AG09319 (cell line): ENCODE results near the gene WNT5B.

Source experiments
- DNase-seq: peaks from one replicate; pipeline ENCODE4 v3.0.0-alpha.2; 2010; ENCODE audit warnings: low read depth; ENCODE audit errors: extremely low read depth
- TF ChIP-seq, protein P1 (sequence below): IDR thresholded peaks from 2 replicates; pipeline ENCODE4 v1.5.1; 2011; ENCODE audit warnings: low read depth, mild to moderate bottlenecking, inconsistent platforms, low read length, moderate library complexity

The WNT5B gene

DNA sequence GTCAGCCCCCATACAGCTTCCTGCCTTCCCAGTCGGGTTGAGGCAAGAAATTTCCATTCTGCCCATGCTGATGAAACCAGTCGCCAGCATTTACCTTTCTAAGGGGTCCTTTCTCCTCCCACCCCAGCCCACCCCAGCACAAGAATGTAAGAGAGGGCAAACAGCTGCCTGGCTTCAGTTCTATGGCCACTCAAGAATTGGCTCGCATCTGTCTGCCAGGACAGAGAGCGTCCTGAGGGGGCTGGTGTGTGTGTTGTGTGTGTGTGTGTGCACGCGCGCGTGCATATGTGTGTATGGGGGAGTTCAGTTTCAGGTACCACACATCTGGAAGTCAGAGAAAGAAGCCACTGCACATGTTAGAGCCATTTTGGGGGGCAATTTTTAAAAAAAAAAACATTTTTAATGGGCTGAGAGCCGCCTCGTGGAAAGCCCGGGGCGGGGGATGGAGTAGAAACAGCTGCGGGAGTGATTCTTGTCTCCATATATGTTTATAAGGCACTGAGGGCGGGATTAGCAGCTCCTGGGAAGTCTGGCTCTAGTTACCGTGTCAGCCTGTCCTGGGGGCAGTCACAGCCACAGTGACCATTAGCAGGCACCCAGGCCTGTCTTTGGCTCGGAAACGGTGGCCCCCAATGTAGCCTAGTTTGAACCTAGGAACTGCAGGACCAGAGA lies at the start of gene WNT5B:
TSS of gene WNT5B (plus strand) at position 566 of the 672 bp plus-strand sequence. CDS start 2,124 bp downstream, outside the sequence.
- TF ChIP-seq, protein P1, sequence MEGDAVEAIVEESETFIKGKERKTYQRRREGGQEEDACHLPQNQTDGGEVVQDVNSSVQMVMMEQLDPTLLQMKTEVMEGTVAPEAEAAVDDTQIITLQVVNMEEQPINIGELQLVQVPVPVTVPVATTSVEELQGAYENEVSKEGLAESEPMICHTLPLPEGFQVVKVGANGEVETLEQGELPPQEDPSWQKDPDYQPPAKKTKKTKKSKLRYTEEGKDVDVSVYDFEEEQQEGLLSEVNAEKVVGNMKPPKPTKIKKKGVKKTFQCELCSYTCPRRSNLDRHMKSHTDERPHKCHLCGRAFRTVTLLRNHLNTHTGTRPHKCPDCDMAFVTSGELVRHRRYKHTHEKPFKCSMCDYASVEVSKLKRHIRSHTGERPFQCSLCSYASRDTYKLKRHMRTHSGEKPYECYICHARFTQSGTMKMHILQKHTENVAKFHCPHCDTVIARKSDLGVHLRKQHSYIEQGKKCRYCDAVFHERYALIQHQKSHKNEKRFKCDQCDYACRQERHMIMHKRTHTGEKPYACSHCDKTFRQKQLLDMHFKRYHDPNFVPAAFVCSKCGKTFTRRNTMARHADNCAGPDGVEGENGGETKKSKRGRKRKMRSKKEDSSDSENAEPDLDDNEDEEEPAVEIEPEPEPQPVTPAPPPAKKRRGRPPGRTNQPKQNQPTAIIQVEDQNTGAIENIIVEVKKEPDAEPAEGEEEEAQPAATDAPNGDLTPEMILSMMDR: no peak
- no peak for DNase-seq

DNA sequence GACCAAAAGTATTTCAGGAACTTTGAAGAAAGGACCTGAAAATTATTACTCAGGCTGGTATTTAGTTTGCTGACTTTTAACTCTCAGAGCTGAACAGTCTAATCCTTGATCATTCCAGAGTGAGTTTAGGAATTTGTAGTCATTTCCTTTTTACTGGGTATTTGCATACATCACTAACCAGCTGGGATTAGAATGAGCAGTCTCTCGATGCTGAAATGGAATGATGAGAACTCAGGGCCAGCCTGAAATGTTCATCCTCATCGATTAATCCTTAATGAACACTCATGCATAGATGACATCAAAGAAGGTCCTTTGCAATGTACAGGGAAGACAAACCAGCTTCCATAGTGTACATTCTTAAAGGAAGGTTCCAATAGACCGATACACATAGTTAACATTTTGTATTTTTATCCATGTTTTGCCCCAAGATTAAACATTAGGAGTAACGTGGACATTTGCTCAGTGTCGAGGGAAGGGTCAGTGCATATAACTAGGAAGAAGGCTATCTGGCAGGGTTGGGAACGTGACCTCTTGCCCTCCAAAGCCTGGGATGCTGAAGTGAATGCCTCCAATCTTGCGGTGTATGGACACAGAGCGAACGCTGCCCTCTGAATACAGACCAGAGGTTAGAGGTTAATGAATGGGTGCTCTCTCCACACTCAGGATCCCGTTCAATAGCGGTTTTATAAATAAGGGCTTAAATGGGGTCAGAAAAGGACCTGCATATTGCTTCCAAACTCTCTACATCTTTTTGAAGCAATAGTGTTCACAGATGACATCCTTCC lies 49.2 kb upstream of the WNT5B start:
- TF ChIP-seq, protein P1: no peak
- DNase-seq: no peak

DNA sequence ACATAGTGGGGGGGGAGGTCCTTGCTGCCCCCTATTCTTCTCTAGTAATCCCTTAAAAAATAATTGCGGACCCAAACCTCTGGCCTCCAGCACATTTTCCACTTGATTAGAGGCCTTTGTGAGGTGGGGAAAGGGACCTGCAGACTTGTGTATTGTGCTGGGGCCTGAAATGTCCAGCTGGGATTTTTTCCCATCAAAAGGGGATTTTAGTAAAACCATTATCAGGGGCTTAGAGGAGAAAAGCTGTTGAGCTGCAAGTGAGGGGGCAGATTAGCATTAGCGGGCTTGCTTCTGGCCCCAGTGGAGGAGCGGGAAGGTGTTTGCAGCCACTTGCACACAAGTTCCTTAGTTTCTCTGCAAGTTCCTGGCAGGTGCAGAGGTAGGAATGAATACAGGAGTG lies 48.5 kb upstream of the WNT5B start:
- DNase-seq: no peak

DNA sequence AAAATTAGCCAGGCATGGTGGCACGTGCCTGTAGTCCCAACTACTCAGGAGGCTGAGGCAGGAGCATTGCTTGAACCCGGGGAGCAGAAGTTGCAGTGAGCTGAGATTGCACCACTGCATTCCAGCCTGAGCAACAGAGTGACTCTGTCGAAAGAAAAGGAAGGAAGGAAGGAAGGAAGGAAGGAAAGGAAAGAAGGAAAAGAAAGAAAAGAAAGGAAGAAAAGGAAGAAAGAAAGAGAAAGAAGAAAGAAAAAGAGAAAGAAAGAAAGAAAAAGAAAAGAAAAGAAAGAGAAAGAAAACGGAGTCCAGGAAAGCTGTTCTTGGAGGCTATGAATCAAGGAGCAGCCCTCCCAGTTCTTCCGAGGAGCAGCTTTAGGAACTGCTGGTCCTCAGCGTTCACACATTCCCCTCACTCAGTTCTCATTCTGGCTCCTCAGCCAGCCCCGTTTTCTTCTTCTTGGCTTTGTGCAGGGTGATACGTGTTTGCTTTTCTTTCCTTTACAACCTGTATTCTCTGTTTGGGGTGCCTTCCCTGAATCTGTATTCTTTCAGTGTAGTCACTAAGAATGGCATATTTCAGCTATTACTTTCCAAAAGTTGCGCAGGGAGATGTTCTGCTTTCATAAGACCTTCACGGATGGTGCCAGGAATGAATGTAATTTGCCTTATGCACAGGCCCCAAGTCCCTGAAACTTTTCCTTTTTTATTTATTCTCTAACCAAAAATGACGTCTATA lies 46.9 kb upstream of the WNT5B start:
- DNase-seq: no peak
- TF ChIP-seq, protein P1: no peak

More for the DNA sequence above, 48.5 kb upstream of the WNT5B start:
- TF ChIP-seq, protein P1: no peak

DNA sequence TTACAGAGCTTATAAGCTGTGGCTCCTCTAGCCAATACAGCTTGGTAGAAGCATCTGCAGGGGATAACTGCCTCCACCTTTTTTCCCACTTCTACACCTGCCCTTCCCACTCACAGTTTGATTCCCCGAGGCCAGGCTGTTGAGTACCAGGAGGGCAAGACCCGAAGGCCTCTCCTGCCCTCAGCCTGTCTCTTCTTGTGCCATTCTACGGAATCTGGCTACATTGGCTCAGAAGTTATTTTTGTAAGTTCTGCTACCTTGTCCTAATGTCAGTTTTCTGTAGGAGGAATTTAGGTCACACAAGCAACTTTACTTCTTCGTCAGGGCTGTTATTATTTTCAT lies 46.4 kb upstream of the WNT5B start:
- TF ChIP-seq, protein P1: no peak
- DNase-seq: no peak

DNA sequence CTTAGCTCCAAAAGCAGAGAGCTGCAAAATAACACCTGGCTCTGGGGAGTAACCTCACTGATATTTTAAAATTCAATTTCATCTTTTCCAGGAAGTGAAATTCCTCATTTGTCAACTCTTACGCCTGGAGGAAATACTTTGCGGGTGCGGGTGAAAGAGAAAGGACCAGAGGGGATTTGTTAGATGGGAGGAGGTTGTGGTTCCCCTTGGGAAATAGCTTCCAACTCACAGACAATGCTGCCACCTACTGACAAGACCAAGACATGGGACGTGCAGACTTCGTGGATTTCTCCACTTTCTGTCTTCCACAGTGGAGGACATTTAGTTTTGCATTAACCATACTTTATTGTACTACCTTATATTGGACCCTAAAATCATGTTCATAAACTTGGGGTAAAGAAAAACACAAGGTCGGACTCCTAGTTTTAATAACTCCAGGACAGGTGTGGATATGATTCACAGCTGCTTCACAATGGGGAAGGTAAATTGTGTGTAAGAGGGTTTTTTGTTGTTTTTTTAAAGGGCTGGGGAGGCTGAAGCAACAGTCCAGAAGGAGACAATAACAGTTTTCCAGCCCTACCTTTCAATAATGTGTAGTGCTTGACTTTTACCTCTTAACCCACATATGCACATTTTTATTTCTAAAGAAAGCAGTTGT lies 45.5 kb upstream of the WNT5B start:
- TF ChIP-seq, protein P1: peak; percentile 84
- DNase-seq: peak; percentile 77
